A549 treated with RU486 at 1 μM for 4 hours (cell line): ENCODE measurements around the gene UEVLD. TPM values are rescaled to one million over a fixed set of nuclear protein-coding genes. Genes with fewer than 3 reads are reported as not detected.

Experiments used
- total RNA-seq: library from RNA; stranded (reverse); fragments of 200-300 nt; extraction: Qiagen RNA extraction; gene quantifications from 5 replicates; pipeline ENCODE4 v1.2.3, GENCODE V29; 2022; ENCODE audit warnings: low read depth

The UEVLD gene
- total RNA-seq: 14.0 to 27.1 TPM (median 20.6 TPM) in 5 replicates

GRCh38 chr11:18588297-18589252 lies at the start of gene UEVLD:
Gene UEVLD, minus strand, starts transcription at chr11:18588734. Its CDS starts 80 bp downstream, at chr11:18588654.

DNA sequence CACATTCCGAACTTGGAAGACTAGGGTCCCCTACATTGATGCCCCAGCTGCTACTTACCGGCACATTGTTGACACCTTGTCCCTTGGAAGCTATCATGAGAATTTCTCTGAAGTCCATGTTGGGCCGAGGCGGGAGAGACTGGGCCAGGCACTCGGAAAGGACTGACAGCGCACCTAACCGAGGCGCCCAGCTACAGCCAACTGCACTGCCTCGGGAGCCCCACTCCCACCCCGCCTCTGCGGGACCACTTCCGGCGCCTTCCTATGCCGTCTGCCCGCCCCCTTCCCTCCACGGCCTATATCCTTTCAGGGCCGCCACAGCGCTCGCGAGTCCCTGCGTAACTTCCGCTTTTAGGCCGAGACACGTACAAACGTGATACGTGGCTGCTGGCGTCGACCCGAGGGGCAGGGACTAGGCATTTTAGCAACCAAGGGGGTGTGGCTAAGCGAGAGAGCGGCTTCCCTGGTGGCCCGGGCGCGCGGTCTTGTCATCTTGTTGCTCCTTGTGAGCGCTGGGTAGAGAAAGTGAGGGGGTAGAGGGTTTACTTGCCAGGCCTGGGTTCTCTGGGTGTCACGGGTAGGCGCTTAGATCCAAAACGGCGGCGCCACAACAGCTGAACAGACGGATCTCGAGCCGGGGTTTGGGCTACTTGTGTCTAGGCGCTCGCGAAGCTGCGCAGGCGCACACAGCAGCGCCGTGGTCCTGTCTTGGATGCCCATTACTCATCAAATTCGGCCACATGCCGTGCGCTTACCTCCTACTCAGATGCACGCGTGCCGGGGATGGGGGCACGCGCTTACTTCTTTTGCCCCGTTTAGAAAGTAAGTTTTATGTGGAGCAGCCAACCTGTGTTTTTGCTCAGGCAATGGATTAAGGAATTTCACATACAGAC lies 45.9 kb upstream of the UEVLD start, which contains the start of gene SPTY2D1:
TSS of gene SPTY2D1 (minus strand) at position 203 of the 893 bp plus-strand sequence. CDS start at position 118, 85 bp downstream.

GRCh38 chr11:18599739-18600230 lies 11.3 kb upstream of the UEVLD start, which contains the start of gene MISFA:
Gene MISFA, plus strand, starts transcription at chr11:18599789. Its CDS starts 140 bp downstream, at chr11:18599929.

DNA sequence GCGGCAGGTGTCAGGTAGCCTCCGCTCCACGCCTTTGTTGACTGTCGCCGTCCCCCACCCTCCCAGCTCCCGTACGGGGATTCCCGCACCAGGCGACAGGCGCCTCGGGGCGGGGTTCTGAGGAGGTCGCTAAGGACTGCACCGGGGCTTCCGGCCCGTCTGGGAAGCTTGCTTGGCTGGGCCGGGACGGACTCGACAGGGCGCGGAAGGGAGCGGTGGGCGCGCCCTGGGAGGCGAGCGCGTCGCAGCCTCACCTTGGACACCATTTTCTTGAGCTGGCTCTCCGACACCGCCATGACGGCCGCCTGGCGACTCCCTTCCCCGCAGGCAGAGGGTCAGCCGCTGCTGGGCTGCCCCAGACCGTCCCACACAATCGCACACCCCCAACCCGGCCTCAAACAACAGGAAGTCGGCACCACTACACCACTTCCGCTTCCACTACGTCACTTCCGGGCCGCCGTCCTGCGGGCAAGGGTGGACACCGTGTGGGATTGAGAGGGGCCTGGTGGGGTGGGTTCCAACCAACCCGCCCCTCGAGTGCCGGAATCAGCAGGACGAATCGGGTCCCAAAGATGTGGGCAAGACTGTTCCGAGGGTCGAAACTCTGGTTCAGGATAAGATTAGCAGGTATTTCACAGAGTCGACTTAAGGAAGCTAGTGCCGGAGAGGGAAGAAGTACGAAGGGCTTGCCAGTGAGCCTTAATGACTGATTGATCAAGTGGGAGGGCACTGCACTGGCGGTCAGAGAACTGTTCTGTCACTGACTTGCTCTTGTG lies 61.8 kb downstream of the UEVLD start, which contains the start of gene TSG101:
TSS of gene TSG101 (minus strand) at position 422 of the 776 bp plus-strand sequence. CDS start at position 296, 126 bp downstream.

Other genes starting within 250 kb of the UEVLD start
- gene LDHA, start 194.2 kb downstream of the UEVLD start, total RNA-seq: 2,389 to 3,452 TPM (median 2,525 TPM) in 5 replicates
- 0.27 TPM in 1 of 5 replicates, not detected in the others for gene LDHC, start 176.4 kb downstream of the UEVLD start, total RNA-seq
- gene LDHAL6A, start 132.9 kb downstream of the UEVLD start, total RNA-seq: not detected in 5 replicates
- 80.2 to 124 TPM (median 99.1 TPM) in 5 replicates for gene TSG101, start 61.8 kb downstream of the UEVLD start, total RNA-seq
- 1.8 to 3.1 TPM (median 2.4 TPM) in 5 replicates for gene MISFA, start 11.1 kb upstream of the UEVLD start, total RNA-seq
- gene SPTY2D1, start 45.6 kb upstream of the UEVLD start, total RNA-seq: 14.4 to 20.8 TPM (median 19.2 TPM) in 5 replicates
- 0.29 to 0.54 TPM (median 0.42 TPM) in 5 replicates for gene TMEM86A, start 110.0 kb upstream of the UEVLD start, total RNA-seq
- not detected in 5 replicates for gene IGSF22, start 137.5 kb upstream of the UEVLD start, total RNA-seq
- gene PTPN5, start 203.1 kb upstream of the UEVLD start, total RNA-seq: not detected in 5 replicates